HepG2 (cell line): ENCODE measurements around the gene SYVN1. TPM values are rescaled to one million over a fixed set of nuclear protein-coding genes. Genes with fewer than 3 reads are reported as not detected.

Experiments
- HDAC1 ChIP-seq: sonication (generic); formaldehyde crosslinking; IDR thresholded peaks from 2 replicates; pipeline ENCODE4 v1.5.1; 2020; ENCODE audit warnings: mild to moderate bottlenecking, missing genetic modification reagents
- HNRNPLL ChIP-seq: fragments of 200-400 bp; formaldehyde crosslinking; IDR thresholded peaks from 2 replicates; pipeline ENCODE4 v1.6.1; 2017; ENCODE audit warnings: mild to moderate bottlenecking, low read depth, low read length; ENCODE audit not compliant: poor library complexity, severe bottlenecking
- HOXA5 ChIP-seq: sonication (generic); formaldehyde crosslinking; IDR thresholded peaks from 2 replicates; pipeline ENCODE4 v1.4.0; 2020; ENCODE audit warnings: missing genetic modification reagents
- KAT8 ChIP-seq: IDR thresholded peaks from 2 replicates; pipeline ENCODE4 v1.6.1; 2016; ENCODE audit warnings: missing genetic modification reagents, missing compliant biosample characterization
- KDM6A ChIP-seq: IDR thresholded peaks from 2 replicates; pipeline ENCODE4 v1.6.1; 2016; ENCODE audit warnings: low read depth
- MXI1 ChIP-seq: IDR thresholded peaks from 3 replicates; pipeline ENCODE4 v1.6.1; 2012; ENCODE audit warnings: low read depth, low read length, inconsistent platforms, borderline replicate concordance
- NFAT5 ChIP-seq: sonication (generic); formaldehyde crosslinking; IDR thresholded peaks from 2 replicates; pipeline ENCODE4 v1.4.0; 2020; ENCODE audit warnings: missing genetic modification reagents
- NFIC ChIP-seq: IDR thresholded peaks from 2 replicates; pipeline ENCODE4 v1.6.1; 2012; ENCODE audit warnings: mild to moderate bottlenecking, low read length, inconsistent platforms
- NKX3-1 ChIP-seq: sonication (generic); formaldehyde crosslinking; IDR thresholded peaks from 2 replicates; pipeline ENCODE4 v1.5.0; 2020; ENCODE audit warnings: missing genetic modification reagents
- RAD51 ChIP-seq: fragments of 450-650 bp; IDR thresholded peaks from 2 replicates; pipeline ENCODE4 v1.6.1; 2016; ENCODE audit warnings: borderline replicate concordance
- RXRA ChIP-seq: sonication (generic); formaldehyde crosslinking; IDR thresholded peaks from 2 replicates; pipeline ENCODE4 v1.5.1; 2020; ENCODE audit warnings: missing genetic modification reagents
- ZFP41 ChIP-seq: sonication (generic); formaldehyde crosslinking; IDR thresholded peaks from 2 replicates; pipeline ENCODE4 v1.4.0; 2020; ENCODE audit warnings: mild to moderate bottlenecking, missing genetic modification reagents, borderline replicate concordance
- ZNF232 ChIP-seq: sonication (generic); formaldehyde crosslinking; IDR thresholded peaks from 2 replicates; pipeline ENCODE4 v1.4.0; 2020; ENCODE audit warnings: missing genetic modification reagents, borderline replicate concordance
- ZNF296 ChIP-seq: sonication (generic); formaldehyde crosslinking; conservative IDR thresholded peaks from 2 replicates; pipeline ENCODE4 v1.5.0; 2020; ENCODE audit warnings: mild to moderate bottlenecking, missing genetic modification reagents
- ZNF317 ChIP-seq: sonication (generic); formaldehyde crosslinking; IDR thresholded peaks from 2 replicates; pipeline ENCODE4 v1.5.0; 2020; ENCODE audit warnings: mild to moderate bottlenecking, missing genetic modification reagents
- ZNF335 ChIP-seq: sonication (generic); formaldehyde crosslinking; IDR thresholded peaks from 2 replicates; pipeline ENCODE4 v1.4.0; 2020; ENCODE audit warnings: missing genetic modification reagents
- ZNF354B ChIP-seq: sonication (generic); formaldehyde crosslinking; IDR thresholded peaks from 2 replicates; pipeline ENCODE4 v1.8.0; 2022; ENCODE audit warnings: mild to moderate bottlenecking, missing genetic modification reagents
- ZNF383 ChIP-seq: sonication (generic); formaldehyde crosslinking; IDR thresholded peaks from 2 replicates; pipeline ENCODE4 v1.4.0; 2020; ENCODE audit warnings: missing genetic modification reagents, mild to moderate bottlenecking, borderline replicate concordance
- ZNF674 ChIP-seq: sonication (generic); formaldehyde crosslinking; IDR thresholded peaks from 2 replicates; pipeline ENCODE4 v1.5.0; 2020; ENCODE audit warnings: low read depth, mild to moderate bottlenecking, missing genetic modification reagents
- ZNF720 ChIP-seq: sonication (generic); formaldehyde crosslinking; IDR thresholded peaks from 2 replicates; pipeline ENCODE4 v1.4.0; 2020; ENCODE audit warnings: missing genetic modification reagents
- ZSCAN21 ChIP-seq: sonication (generic); formaldehyde crosslinking; IDR thresholded peaks from 2 replicates; pipeline ENCODE4 v1.8.0; 2022; ENCODE audit warnings: mild to moderate bottlenecking, missing genetic modification reagents, moderate library complexity, borderline replicate concordance
- ZZZ3 ChIP-seq: sonication (generic); formaldehyde crosslinking; IDR thresholded peaks from 2 replicates; pipeline ENCODE4 v1.4.0; 2020; ENCODE audit warnings: missing genetic modification reagents, mild to moderate bottlenecking, borderline replicate concordance
- polyA plus RNA-seq, 8 experiments: library from polyadenylated mRNA; depleted of rRNA in 3 of 8; stranded (reverse) in 7 of 8; unstranded in 1 of 8; fragments of >200 nt; fragmentation: Illumina TruSeq in 4 of 8; extraction: Trizol in 4 of 8; gene quantifications; 2 replicates each; pipeline versions ENCODE4 v1.2.1 to v1.2.3, GENCODE V29; 2011 to 2016; ENCODE audit warnings: low read depth in 4 of 8, missing spikeins in 1 of 8, mixed read lengths in 1 of 8; ENCODE audit not compliant: insufficient read depth in 1 of 8
- total RNA-seq, 5 experiments: library from RNA; depleted of rRNA; stranded (reverse); fragments of >200 nt; fragmentation: Illumina TruSeq; extraction: Trizol; gene quantifications; 2 replicates each; pipeline ENCODE4 v1.2.3, GENCODE V29; 2016; ENCODE audit warnings: low read depth in 1 of 5
- TF ChIP-seq, protein P1 (sequence below): IDR thresholded peaks from 2 replicates; pipeline ENCODE4 v1.6.1; 2016; ENCODE audit warnings: missing compliant biosample characterization, missing genetic modification reagents, borderline replicate concordance
- TF ChIP-seq, protein P2 (sequence below): sonication (generic); formaldehyde crosslinking; IDR thresholded peaks from 2 replicates; pipeline ENCODE4 v1.4.0; 2020; ENCODE audit warnings: missing genetic modification reagents

Gene SYVN1
- total and polyA plus RNA-seq, 2 of the 13 experiments (the other 11 are each of a cell fraction or from before 2014, with no cell fraction given) = 10.3 to 22.5 TPM

DNA sequence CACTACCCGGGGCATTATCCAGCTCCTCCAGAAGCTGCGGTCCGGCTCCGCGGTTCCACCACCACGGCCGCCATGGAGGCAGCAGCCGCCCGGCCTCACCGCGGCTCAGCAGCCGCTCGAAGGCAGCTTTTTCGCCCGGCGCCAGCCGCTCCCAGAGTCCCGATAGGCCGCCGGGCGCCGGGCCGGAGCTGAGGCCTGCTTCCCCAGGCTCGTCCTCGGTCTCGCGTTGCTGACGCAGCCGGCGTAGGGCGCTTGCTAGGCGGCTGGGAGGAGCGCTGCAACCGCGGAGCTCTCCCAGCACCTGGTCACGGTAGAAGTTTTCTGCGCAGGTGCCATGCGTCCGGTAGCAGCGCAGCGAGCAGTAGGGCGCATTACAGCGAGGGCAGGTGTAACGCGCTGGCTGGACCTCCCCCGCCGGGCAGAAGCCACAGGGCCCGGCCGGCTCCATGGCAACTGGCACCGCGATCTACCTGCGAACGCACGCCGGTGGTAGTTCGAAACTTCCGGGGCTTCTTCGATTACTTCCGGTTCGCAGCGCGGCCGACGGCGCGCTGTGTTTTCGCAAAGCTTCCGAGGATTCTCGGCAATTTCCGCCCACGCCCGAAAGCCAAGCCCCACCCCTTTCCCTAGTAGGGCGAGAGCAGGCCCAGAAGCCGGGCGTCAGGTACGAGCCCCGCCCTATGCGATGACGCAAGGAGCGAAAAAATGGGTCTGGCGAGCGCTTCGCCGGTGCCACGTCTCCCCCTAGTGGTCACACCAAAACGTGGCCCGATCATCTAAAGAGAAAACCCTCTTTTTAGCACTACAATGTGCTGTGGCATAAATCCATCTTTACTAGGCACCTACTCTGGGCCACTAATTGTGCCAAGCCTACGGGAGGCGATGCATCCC lies 16.9 kb downstream of the SYVN1 start, which contains the start of gene ZNHIT2 (continued):
- TF ChIP-seq NFAT5 (peak; percentile 76; the same call in 1 of the 2 replicates), ZNF317 (CRISPR knock-in tag) (peak; percentile 33; the same call in 1 of the 2 replicates), RXRA (CRISPR knock-in tag) (peak; percentile 71; the same call in 1 of the 2 replicates), HNRNPLL (peak; percentile 89), ZNF720 (no peak), HDAC1 (peak; percentile 91), ZNF354B (no peak), HOXA5 (CRISPR knock-in tag) (peak; percentile 26; the same call in 1 of the 2 replicates), KAT8 (peak; percentile 96), ZNF674 (CRISPR knock-in tag) (0 out of 2 replicates have a peak, but pooled peaks have one; percentile 38), KDM6A (CRISPR knock-in tag) (no peak), ZNF383 (CRISPR knock-in tag) (0 out of 2 replicates have a peak, but pooled peaks have one; percentile 58), RAD51 (no peak), ZZZ3 (peak; percentile 90; the same call in 1 of the 2 replicates), ZFP41 (CRISPR knock-in tag) (no peak), ZNF335 (CRISPR knock-in tag) (peak; percentile 41; the same call in 1 of the 2 replicates), NFIC (no peak), MXI1 (peak; percentile 98; the same call in 2 of the 3 replicates), ZNF296 (CRISPR knock-in tag) (no peak; the same call in 1 of the 2 replicates), ZNF232 (CRISPR knock-in tag) (no peak), ZSCAN21 (no peak), NKX3-1 (CRISPR knock-in tag) (no peak)
- TF ChIP-seq, protein P1, sequence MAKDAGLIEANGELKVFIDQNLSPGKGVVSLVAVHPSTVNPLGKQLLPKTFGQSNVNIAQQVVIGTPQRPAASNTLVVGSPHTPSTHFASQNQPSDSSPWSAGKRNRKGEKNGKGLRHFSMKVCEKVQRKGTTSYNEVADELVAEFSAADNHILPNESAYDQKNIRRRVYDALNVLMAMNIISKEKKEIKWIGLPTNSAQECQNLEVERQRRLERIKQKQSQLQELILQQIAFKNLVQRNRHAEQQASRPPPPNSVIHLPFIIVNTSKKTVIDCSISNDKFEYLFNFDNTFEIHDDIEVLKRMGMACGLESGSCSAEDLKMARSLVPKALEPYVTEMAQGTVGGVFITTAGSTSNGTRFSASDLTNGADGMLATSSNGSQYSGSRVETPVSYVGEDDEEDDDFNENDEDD (CRISPR knock-in tag) = no peak; the same call in 1 of the 2 replicates
- TF ChIP-seq, protein P2, sequence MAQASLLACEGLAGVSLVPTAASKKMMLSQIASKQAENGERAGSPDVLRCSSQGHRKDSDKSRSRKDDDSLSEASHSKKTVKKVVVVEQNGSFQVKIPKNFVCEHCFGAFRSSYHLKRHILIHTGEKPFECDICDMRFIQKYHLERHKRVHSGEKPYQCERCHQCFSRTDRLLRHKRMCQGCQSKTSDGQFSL (CRISPR knock-in tag) = no peak
